NCI-H2081 treated with DMSO at 0.1 percent for 48 hours (cell line): ENCODE data around the gene PPARD.
"Not testable (repeated sequence)": the region's sequence is repeated elsewhere in the genome, so short reads cannot be mapped to it uniquely, and the experiment has no call there.

ENCODE experiments used
- DNase-seq: peaks from one replicate; lab custom pipeline; 2025; lab: John Stamatoyannopoulos, UW

The PPARD gene

GRCh38 chr6:35312076-35312800, 30.1 kb upstream of the PPARD start:
- DNase-seq = no peak

- DNase-seq = no peak
These were observed 29.6 kb upstream of the PPARD start for GRCh38 chr6:35312807-35313206.

- no peak for DNase-seq
These were observed 24.7 kb upstream of the PPARD start for GRCh38 chr6:35317483-35318195.

GRCh38 chr6:35318196-35319171, 23.9 kb upstream of the PPARD start:
- DNase-seq = no peak

GRCh38 chr6:35319346-35320030, 22.9 kb upstream of the PPARD start:
- no peak for DNase-seq

- DNase-seq = no peak
These were observed 22.3 kb upstream of the PPARD start for GRCh38 chr6:35320031-35320410.

- no peak for DNase-seq
These were observed 21.3 kb upstream of the PPARD start for GRCh38 chr6:35321091-35321490.

GRCh38 chr6:35327349-35328027, 14.9 kb upstream of the PPARD start:
- no peak for DNase-seq

GRCh38 chr6:35328108-35328723, 14.1 kb upstream of the PPARD start:
- DNase-seq = no peak

GRCh38 chr6:35328965-35329364, 13.4 kb upstream of the PPARD start:
- DNase-seq = not testable (repeated sequence)

- no peak for DNase-seq
These were observed 11.7 kb upstream of the PPARD start for GRCh38 chr6:35330541-35331119.

GRCh38 chr6:35332074-35332887, 10.1 kb upstream of the PPARD start:
- DNase-seq = peak; percentile 20

GRCh38 chr6:35341557-35341956, 801 bp upstream of the PPARD start:
- DNase-seq = no peak

GRCh38 chr6:35343092-35343834, 905 bp downstream of the PPARD start:
- no peak for DNase-seq

GRCh38 chr6:35343835-35344550, 1.6 kb downstream of the PPARD start:
- no peak for DNase-seq

GRCh38 chr6:35351422-35351821, 9.1 kb downstream of the PPARD start:
- no peak for DNase-seq

- no peak for DNase-seq
These were observed 10.4 kb downstream of the PPARD start for GRCh38 chr6:35352735-35353134.
